DMS53 treated with DMSO at 0.1 percent for 48 hours (cell line): ENCODE measurements around the gene ARHGAP6.

ENCODE experiments used
- DNase-seq: peaks from one replicate; lab custom pipeline; 2025; ENCODE audit not compliant: unreplicated experiment; lab: John Stamatoyannopoulos, UW

ARHGAP6 gene

DNA sequence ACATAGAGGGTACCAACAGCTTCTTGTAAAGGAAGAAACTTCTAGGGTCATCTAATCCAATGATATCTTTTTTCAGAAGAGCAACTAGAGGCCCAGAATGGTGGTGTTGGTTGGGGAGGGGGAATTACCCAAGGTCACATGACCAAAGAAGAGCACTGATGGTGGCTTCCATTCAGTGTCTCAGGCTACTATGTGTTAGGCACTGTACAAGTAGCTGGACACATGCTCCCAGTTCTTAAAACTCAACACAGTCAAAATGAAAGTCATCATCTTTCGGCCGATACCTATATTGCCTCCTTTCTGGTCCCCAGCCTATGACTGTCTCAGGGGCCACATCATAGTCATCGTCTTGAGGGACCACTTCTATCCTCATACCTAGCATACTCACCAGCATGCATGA, 88.1 kb downstream of the ARHGAP6 start:
- DNase-seq: no peak

- no peak for DNase-seq
Measured at GRCh38 chrX:11575332-11575731, 90.4 kb downstream of the ARHGAP6 start.

DNA sequence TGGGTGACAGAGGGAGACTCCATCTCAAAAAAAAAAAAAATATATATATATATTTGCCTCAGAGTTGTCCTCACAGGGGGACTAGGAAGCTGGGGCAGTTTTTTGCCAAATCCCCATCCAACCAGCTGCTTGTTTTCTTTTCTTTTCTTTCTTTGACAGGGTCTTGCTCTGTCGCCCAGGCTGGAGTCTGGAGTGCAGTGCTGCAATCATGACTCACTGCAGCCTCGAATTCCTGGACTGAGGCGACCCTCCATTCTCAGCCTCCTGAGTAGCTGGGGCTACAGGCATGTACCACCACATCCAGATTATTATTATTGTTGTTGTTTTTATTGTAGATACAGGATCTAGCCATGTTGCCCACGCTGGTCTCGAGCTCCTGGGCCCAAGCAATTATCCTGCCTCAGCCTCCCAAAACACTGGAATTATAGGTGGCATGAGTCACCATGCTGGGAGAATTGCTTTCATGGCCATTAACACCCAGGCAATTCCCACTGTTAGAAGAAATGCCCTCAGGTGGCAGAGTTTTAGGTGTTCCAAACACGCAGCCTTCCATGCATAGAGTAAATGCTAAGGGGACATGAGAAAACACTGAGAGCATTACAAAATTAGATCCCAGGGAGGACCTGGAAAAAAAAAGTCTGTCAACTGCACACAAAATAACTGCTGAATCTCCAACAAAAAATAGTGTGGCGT, 98.0 kb downstream of the ARHGAP6 start:
- DNase-seq: no peak

DNA sequence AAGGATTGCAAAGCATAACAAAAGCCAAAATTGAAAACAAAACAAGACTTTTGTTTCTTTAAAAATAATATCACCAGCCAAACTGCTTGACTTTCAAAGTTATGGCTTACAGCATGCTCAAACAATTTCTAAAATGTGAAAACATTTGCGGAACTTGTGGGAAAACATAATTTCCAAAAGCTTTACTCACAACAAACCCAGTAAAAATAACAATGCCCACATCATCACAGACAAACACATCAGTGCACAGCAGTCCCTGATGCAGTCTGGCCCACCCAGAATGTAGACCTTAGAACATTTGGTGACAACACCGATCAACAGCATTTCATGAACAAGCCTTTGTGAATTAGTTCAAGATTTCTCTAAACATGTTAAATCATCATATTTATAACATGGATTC, 98.9 kb downstream of the ARHGAP6 start:
- DNase-seq: no peak

GRCh38 chrX:11566173-11566572, 99.5 kb downstream of the ARHGAP6 start:
- DNase-seq: no peak

DNA sequence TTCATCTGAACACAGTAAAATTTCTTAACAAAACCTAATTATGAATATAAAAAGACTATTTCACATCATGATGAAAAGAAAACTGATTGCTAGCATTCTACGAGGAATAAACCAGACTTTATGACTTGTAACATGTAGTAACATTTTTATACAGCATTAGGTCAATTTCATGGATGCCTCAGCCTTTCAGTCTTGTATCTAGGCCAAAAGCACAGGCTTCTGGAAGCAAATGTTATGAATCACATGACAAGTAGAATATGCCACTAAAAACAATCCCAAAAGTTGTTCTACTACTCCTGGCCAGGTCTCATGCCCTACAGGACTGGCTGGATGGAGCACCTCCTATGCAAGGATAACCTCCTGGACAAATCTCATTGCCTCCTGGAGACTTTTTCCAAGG, 101.2 kb downstream of the ARHGAP6 start:
- DNase-seq: no peak

GRCh38 chrX:11562570-11562969, 103.2 kb downstream of the ARHGAP6 start:
- no peak for DNase-seq

DNA sequence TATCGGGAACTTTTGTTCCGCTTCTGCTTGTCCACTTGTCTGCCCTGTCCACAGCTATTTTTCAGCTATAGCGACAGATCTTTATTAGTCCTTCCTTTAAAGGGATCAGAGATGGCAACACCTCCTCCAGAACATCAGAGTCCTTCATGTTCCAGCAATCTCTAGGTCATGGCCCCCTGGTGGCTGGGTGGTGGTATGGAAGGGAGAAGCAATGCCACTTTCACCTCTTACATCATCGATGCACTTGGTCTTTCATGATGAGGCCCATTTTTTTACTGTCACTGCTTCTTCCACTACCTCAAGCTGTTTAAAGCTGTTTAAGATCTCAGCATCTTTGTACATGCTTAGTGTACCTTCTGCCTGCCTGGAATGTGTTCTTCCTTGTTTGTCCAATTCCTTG, 106.7 kb downstream of the ARHGAP6 start:
- no peak for DNase-seq

DNA sequence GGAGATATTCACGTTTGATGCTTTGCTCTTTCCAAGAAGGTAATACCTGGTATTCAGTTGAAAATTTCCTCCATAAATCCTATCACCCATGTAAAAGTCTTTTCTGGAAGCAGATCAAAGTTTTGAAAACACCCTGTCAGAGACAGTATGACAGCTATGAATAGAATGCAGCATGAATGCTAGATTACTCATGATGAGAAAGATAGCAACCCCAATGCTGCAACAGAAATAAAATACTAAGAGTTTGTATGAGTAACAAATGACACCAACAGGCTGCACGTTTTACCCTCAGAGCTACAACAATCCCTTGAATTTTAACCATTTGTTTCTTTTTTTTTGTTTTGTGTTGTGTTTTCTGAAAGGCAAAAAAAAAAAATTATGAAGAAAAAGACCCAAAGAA, 108.6 kb downstream of the ARHGAP6 start:
- DNase-seq: no peak

GRCh38 chrX:11555759-11556158, 110.0 kb downstream of the ARHGAP6 start:
- no peak for DNase-seq

DNA sequence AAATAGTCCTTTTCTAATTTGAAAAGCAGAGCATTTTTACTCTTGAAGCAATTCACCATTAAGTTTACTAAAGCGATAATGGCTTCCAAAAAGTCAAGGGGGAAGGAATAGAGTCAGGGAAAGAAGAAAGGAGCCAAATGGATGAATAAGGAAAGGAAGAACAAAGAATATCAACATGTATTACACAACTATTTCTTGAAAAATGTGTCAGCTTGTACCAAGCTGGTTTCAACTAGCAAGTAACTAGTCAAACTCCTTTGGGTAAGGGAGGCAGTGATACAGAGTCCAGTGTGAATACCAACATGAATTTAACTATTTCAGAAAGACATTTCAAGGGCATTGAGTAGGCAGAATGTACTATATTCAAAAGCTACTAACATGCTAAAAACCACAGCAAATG, 112.1 kb downstream of the ARHGAP6 start:
- DNase-seq: no peak

DNA sequence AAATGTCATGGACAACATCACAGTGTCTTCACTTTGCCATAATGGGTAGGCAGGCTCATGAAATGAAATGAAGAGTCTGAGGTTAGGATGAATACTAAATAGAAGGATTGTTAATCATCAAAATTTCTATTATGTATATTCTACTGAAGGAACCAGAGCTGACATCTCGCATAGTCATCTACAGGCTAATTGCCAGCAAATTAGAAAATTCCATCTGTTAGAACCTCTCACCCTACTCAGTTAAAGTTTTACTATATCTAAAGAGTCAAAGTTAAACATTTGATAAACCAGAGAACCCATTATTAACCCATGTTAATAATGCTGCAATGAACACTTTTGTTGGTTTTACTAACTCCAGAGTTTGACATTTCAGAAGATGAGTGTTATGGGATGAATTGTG, 114.6 kb downstream of the ARHGAP6 start:
- no peak for DNase-seq

- DNase-seq: no peak
Measured at GRCh38 chrX:11546917-11547316, 118.8 kb downstream of the ARHGAP6 start.

DNA sequence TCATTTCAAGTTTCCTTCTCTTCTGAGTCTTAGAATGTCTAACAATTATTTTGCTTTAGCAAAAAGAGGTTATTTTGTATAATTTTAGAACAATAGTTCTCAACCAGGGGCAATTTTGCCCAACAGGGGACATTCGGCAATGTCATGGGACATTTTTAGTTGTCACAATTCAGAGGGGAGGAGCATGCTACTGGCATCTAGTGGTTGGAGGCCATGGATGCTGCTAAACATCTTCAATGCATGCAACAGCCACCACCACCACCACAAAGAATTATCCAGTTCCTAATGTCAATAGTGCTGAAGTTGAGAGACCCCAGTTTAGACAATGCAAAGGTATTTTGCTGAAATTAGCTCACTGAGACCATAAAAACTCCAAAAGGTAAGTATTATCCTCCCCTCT, 122.5 kb downstream of the ARHGAP6 start:
- no peak for DNase-seq

DNA sequence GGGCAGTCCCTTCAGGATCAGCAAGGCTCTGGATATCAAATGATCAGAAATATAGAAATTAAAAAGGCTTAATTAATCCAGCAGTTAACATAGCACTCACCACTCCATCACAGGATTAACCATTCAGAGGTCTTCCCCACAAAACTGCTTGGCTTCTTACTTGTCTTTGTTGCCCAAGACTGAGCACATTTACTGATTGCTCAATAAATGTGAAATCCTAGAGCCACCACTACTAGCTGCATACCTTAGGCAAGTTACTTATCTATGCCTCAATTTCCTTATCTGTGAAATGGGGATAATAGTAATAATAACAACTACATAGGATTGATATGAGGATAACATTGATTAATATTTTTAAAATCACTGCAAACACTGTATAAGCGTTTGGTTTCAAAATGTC, 124.2 kb downstream of the ARHGAP6 start:
- no peak for DNase-seq

DNA sequence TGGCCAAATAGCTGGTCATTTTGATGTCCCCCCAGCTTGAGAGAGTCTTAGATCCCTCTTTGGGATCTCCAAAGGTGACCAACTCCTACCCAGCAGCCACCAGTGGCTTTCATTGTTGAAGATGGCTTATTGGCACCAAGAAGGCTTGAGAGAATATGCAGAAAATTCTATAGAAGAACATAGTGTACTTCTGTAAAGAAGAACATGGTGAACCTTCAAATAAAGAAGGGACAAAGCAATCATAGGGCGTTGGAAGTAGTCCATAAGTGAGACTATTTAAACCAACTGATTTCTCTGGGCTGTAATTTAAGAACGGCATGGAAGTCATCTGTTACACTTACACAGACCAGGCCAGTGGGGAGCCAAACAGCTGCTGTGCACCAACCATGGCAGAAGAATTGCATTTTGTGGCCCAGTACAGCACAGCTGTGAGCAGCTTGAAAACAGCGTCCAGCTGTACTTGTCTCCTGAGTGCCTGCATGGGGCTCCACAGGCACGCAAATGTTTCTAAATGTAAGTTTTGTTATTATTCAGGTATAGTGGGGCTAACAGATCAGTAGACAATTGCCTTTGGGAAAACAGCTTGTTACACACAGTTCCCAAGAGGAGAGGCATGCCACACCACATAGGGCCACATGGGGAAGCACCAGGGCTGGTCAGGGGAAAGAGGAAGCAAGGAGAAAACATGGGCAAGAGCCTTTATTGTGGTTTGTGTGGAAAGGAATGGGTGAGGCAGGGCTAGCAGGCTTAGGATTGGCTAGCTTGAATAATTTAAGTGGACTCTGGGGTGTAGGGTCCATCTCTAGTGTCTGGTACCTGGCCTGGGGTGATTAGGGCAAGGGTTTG, 125.0 kb downstream of the ARHGAP6 start:
- DNase-seq: no peak

DNA sequence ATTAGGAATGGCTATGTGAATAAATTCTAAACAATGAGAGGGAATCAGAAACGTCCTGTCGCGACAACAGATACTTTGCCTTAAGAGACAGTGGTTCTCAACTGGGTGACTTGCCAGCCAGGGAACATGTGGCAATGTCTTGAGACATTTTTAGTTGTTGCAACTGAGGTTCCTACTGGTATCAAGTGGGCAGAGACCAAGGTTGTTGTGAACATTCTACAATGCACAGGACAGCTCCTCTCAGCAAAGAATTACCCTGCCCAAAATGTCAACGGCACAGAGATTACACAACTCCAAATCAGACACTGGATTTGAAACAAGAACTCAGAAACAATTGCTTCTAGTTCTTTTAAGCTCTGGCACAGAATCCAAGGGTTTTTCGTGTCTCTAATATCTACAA, 128.6 kb downstream of the ARHGAP6 start:
- DNase-seq: no peak

DNA sequence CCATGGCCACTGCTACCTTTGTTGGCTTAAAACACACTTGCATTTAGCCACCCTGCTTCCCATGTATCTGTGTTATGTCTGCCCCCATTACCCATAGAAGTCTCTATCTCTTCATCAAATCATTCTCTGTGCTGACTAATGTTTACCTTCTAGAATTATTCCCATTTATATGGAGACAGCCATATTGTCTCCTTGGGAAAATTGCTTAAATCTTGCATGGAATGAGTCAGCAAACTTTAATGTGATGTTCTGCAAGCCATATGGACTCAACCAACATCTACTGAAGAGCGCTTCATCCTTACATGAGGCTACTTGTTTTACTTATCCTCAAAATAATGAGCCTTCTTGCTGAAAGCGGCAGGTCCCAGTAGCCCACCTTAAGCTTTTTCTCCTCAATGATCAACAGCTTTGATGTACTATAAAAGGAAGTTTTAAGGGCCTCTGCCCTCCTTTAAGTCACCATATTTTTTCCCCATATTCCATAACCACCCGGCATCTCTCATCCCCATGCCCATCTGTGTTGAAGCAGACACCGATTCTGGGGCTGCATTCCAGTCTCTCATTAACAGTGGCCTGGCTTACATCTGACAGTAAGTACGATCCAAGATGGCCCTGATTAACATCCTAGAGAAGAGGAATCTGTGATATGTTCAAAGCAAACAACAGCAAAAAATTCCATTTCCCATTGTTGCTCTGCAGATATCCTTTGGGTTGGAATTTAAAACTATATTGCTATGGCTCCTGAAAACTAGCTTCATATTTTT, 130.4 kb downstream of the ARHGAP6 start:
- no peak for DNase-seq

DNA sequence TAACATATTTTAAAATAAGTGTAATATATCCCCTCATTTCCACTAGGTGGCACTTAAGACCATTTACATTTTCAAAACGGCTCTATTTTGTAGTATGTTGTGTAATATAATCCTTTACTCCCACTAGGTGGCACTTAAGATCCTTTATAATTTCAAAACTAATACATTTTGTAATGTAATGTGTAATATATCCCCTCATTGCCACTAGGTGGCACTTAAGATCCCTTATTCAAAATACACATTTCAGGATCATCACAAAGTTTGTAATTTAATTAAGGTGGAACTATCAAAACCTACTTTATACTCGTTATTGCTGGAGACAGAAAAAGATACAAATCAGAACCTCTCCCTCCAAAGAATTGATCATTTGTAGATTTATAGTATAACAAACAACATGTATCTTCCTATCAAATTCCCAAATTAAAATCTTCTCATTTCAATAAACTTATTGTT, 132.5 kb downstream of the ARHGAP6 start:
- DNase-seq: peak; percentile 41

GRCh38 chrX:11532291-11533078, 133.2 kb downstream of the ARHGAP6 start:
- DNase-seq: no peak

- DNase-seq: no peak
Measured at GRCh38 chrX:11531226-11531625, 134.5 kb downstream of the ARHGAP6 start.
